ENCODE data around the gene BRD4.

GRCh38 chr19:15318241-15318691 lies 14.1 kb downstream of the BRD4 start:
- TF ChIP-seq CTCF (IDR thresholded peaks at IDR 0.05) (no peak), MYC (IDR thresholded peaks at IDR 0.05; ENCODE audit: borderline replicate concordance, low read length) (no peak), ZC3H11A (IDR thresholded peaks at IDR 0.05) (no peak), RAD21 (conservative IDR thresholded peaks at IDR 0.05 in 1 of 2, IDR thresholded peaks at IDR 0.05 in 1 of 2) (no peak)

Measured in A549 (cell line).